ENCODE results near the gene MATN4. TPM values are rescaled to one million over a fixed set of nuclear protein-coding genes. Genes with fewer than 3 reads are reported as not detected.

Gene MATN4
- total RNA-seq, 1 experiment from 2014 or later = not detected

DNA sequence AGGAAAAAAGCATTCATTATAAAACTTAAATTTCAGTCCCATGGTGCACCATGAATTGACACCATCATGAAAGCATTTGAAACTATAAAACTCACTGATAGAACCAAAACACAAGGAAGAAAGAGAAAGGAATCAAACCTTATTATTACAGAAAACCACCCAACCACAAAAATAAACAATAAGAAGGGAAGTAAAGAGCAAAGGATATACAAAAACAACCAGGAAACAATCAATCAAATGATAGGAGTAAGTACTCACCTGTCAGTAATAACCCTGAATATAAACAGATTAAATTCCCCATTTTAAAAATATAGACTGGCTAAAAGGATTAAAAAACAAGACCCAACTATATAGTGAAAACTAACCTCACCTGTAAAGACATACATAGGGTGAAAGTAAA lies 59.5 kb downstream of the MATN4 start:
- no peak for DNase-seq (ENCODE audit: low read depth)

DNA sequence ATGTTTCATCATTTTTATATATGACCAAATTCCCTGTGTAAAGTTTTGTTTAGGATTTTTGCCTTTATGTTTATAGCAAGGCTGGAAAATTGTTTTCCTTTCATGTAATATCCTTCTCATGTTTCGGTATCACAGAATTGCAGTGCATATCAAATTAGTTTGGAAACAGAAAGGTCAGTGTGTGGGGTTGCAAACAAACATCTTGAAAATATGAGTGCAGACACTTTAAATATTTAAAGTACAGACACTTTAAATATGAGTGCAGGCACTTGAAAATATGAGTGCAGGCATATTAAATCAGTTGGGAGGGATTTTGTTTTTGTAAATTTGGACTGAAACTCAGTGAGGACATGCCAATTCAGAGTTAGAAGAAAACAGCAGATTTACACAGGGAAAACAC lies 60.2 kb downstream of the MATN4 start:
- DNase-seq (ENCODE audit: low read depth) = no peak

DNA sequence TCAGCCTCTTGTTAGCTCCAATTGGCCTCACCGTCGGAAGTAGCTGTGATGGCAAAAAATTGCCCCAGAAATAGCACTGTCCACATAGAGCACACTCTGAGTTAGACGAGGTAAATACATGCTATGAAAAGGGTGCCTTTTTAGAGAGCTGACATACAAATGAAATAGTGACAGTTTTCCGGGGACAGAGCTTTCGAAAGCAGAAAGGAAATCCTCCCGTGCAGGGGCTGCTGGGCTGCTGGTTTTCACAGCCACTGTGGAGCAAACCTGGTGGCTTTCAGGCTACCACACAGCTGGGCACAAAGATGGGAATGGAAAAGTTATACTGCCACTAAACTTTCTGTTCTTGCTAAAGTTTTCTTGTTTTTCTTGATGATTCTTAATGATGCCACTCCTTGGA lies 62.0 kb downstream of the MATN4 start:
- no peak for DNase-seq (ENCODE audit: low read depth)

Other genes with a start within 250 kb of the MATN4 start
- gene KCNS1, start 207.2 kb downstream of the MATN4 start, total RNA-seq (2014; rRNA removed; shearing (Covaris generic)) = 0.12 and 0.39 TPM in 2 replicates
- gene WFDC5, start 193.1 kb downstream of the MATN4 start, total RNA-seq (2014; rRNA removed; shearing (Covaris generic)) = not detected in 2 replicates
- gene WFDC12, start 183.8 kb downstream of the MATN4 start, total RNA-seq (2014; rRNA removed; shearing (Covaris generic)) = not detected in 2 replicates
- gene PI3, start 133.4 kb downstream of the MATN4 start, total RNA-seq (2014; rRNA removed; shearing (Covaris generic)) = not detected in 2 replicates
- not detected in 2 replicates for gene SEMG1, start 101.3 kb downstream of the MATN4 start, total RNA-seq (2014; rRNA removed; shearing (Covaris generic))
- not detected in 2 replicates for gene SEMG2, start 86.9 kb downstream of the MATN4 start, total RNA-seq (2014; rRNA removed; shearing (Covaris generic))
- not detected in 2 replicates for gene SLPI, start 53.7 kb downstream of the MATN4 start, total RNA-seq (2014; rRNA removed; shearing (Covaris generic))
- gene RBPJL, start 1.5 kb downstream of the MATN4 start, total RNA-seq (2014; rRNA removed; shearing (Covaris generic)) = not detected in 2 replicates
- gene SDC4, start 40.1 kb upstream of the MATN4 start, total RNA-seq (2014; rRNA removed; shearing (Covaris generic)) = 88.2 and 103 TPM in 2 replicates
- 29.2 and 33.7 TPM in 2 replicates for gene SYS1, start 54.9 kb upstream of the MATN4 start, total RNA-seq (2014; rRNA removed; shearing (Covaris generic))
- gene TP53TG5, start 70.0 kb upstream of the MATN4 start, total RNA-seq (2014; rRNA removed; shearing (Covaris generic)) = not detected in 2 replicates
- 10.1 and 12.5 TPM in 2 replicates for gene DBNDD2, start 100.0 kb upstream of the MATN4 start, total RNA-seq (2014; rRNA removed; shearing (Covaris generic))
- gene PIGT, start 107.8 kb upstream of the MATN4 start, total RNA-seq (2014; rRNA removed; shearing (Covaris generic)) = 196 and 220 TPM in 2 replicates
- 0.78 TPM in 1 of 2 replicates, not detected in the other for gene WFDC2, start 161.5 kb upstream of the MATN4 start, total RNA-seq (2014; rRNA removed; shearing (Covaris generic))
- gene SPINT3, start 207.3 kb upstream of the MATN4 start, total RNA-seq (2014; rRNA removed; shearing (Covaris generic)) = not detected in 2 replicates
- not detected in 2 replicates for gene WFDC6, start 231.2 kb upstream of the MATN4 start, total RNA-seq (2014; rRNA removed; shearing (Covaris generic))
- not detected in 2 replicates for gene EPPIN, start 239.1 kb upstream of the MATN4 start, total RNA-seq (2014; rRNA removed; shearing (Covaris generic))

Data from RPMI7951 (cell line).